AG04449 (cell line): ENCODE measurements around the gene BRF1.

Experiments
- CTCF ChIA-PET: fragments of 350-600 bp; formaldehyde crosslinking; extraction: SDS; loops from one replicate; lab custom pipeline; 2021; ENCODE audit warnings: antibody characterized with exemption; lab: Yijun Ruan, JAX
- POLR2A ChIA-PET: fragments of 400-600, 350-600 bp; formaldehyde crosslinking; extraction: SDS; loops from one replicate; lab custom pipeline; 2020; ENCODE audit warnings: antibody characterized with exemption, inconsistent platforms; lab: Yijun Ruan, JAX
- DNase-seq: peaks from one replicate; pipeline ENCODE4 v3.0.0-alpha.2; 2010; ENCODE audit warnings: low read depth, low spot score
- H3K4me3 ChIP-seq: 2 replicates; pipeline ENCODE4 v1.5.1; 2011; ENCODE audit warnings: low read depth, mild to moderate bottlenecking, control low read depth, low read length
- CTCF ChIP-seq: IDR thresholded peaks from one replicate; pipeline ENCODE4 v1.5.1; 2011; ENCODE audit warnings: mild to moderate bottlenecking, moderate library complexity, low read length, control low read depth, inconsistent platforms; ENCODE audit not compliant: insufficient read depth; ENCODE audit errors: missing control alignments

The BRF1 gene

GRCh38 chr14:105165761-105166485 lies 134.9 kb downstream of the BRF1 start:
- no peak overlapping the region for H3K4me3 ChIP-seq
- no peak for DNase-seq
- TF ChIP-seq CTCF, result no peak
- ChIA-PET CTCF (no interaction called here), POLR2A (interaction anchor here (1.1 kb wide), 1 partner anchor 11 kb away, joined by 5 read pairs; no protein-coding TSS in a partner anchor)

GRCh38 chr14:105165134-105165704 lies 135.6 kb downstream of the BRF1 start:
- no peak overlapping the region for H3K4me3 ChIP-seq
- POLR2A ChIA-PET, result interaction anchor here (1.1 kb wide), 1 partner anchor 12 kb away, joined by 5 read pairs; no protein-coding TSS in a partner anchor
- DNase-seq, result no peak
- no peak for TF ChIP-seq CTCF
- CTCF ChIA-PET, result no interaction called here

- TF ChIP-seq CTCF, result no peak
- POLR2A ChIA-PET, result no interaction called here
- DNase-seq, result no peak
- H3K4me3 ChIP-seq, result no peak overlapping the region
- CTCF ChIA-PET, result interaction anchor here (0.5 kb wide), 1 partner anchor 182 kb away, joined by 4 read pairs; no protein-coding TSS in a partner anchor
These were observed 137.6 kb downstream of the BRF1 start for GRCh38 chr14:105163040-105163742.

GRCh38 chr14:105162669-105162979 lies 138.2 kb downstream of the BRF1 start:
- no peak overlapping the region for H3K4me3 ChIP-seq
- TF ChIP-seq CTCF, result no peak
- ChIA-PET CTCF (no interaction called here), POLR2A (no interaction called here)
- DNase-seq, result no peak

DNA sequence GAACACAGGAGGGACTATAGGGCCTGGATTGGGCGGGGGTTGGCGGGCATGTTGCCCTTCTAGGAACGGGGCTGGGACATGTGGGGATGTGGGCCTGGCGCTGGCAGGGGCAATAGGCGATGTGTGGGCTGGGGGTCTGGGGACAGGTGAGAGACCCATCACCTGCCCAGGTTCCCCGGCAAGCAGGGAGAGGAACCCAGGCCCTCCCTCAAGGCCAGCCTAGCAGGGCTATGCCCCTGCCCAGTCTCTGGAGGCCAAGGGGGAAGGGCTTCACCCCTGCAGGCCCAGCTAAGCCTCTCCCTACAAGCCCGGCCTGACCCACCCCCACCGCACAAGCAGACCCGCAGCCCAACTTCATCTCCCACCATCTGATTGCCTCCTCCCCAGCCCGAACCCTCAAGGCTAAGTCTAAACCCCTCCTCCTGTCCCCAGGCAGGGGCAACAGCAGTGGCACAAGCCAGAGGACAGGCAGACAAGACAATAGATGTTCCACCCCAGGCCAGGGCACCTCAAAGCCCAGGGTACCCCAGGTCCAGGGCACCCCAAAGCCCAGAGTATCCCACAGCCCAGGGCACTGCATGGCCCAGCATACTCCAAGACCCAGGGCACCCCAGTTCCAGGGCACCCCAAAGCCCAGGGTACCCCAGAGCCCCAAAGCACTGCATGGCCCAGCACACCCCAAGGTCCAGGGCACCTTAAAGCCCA lies 138.7 kb downstream of the BRF1 start:
- POLR2A ChIA-PET, result no interaction called here
- CTCF ChIA-PET, result no interaction called here
- no peak for TF ChIP-seq CTCF
- peak; percentile 19 for DNase-seq
- no peak overlapping the region for H3K4me3 ChIP-seq
